Smooth muscle cell (in vitro differentiated cells): ENCODE measurements around the gene GMDS. TPM values are rescaled to one million over a fixed set of nuclear protein-coding genes. Genes with fewer than 3 reads are reported as not detected.

Experiments
- DNase-seq: peaks from one replicate; lab custom pipeline; 2025; ENCODE audit not compliant: unreplicated experiment; lab: John Stamatoyannopoulos, UW
- H2AFZ ChIP-seq: fragments of 200-600 bp; sonication (generic); 2 replicates; pipeline ENCODE4 v1.6.0; 2016; ENCODE audit warnings: antibody characterized with exemption, low read depth, mild to moderate bottlenecking
- H3F3A ChIP-seq: fragments of 200-600 bp; sonication (generic); 2 replicates; pipeline ENCODE4 v1.6.0; 2017; ENCODE audit warnings: antibody characterized with exemption, low read depth
- H3K27ac ChIP-seq: fragments of 200-600 bp; sonication (generic); 2 replicates; pipeline ENCODE4 v1.5.1; 2016; ENCODE audit warnings: low read depth, mild to moderate bottlenecking
- H3K27me3 ChIP-seq: fragments of 200-600 bp; sonication (generic); 2 replicates; pipeline ENCODE4 v1.6.1; 2016; ENCODE audit warnings: low read depth, mild to moderate bottlenecking
- H3K36me3 ChIP-seq: fragments of 200-600 bp; sonication (generic); 2 replicates; pipeline ENCODE4 v1.5.1; 2016; ENCODE audit warnings: low read depth
- H3K4me1 ChIP-seq: fragments of 200-600 bp; sonication (generic); 2 replicates; pipeline ENCODE4 v1.5.1; 2016; ENCODE audit warnings: low read depth
- H3K4me2 ChIP-seq: fragments of 200-600 bp; sonication (generic); 2 replicates; pipeline ENCODE4 v1.6.0; 2016; ENCODE audit warnings: mild to moderate bottlenecking
- H3K4me3 ChIP-seq: fragments of 200-600 bp; sonication (generic); 2 replicates; pipeline ENCODE4 v1.5.1; 2016; ENCODE audit warnings: mild to moderate bottlenecking
- H3K79me2 ChIP-seq: fragments of 200-600 bp; sonication (generic); 2 replicates; pipeline ENCODE4 v1.6.0; 2016; ENCODE audit warnings: low read depth, mild to moderate bottlenecking
- H3K9ac ChIP-seq: fragments of 200-600 bp; sonication (generic); 2 replicates; pipeline ENCODE4 v1.6.0; 2016; ENCODE audit warnings: low read depth
- H3K9me3 ChIP-seq: fragments of 200-600 bp; sonication (generic); replicated peaks from 2 replicates; pipeline ENCODE4 v1.5.1; 2016; ENCODE audit warnings: low read depth
- H4K20me1 ChIP-seq: fragments of 200-600 bp; sonication (generic); 2 replicates; pipeline ENCODE4 v1.6.0; 2016; ENCODE audit warnings: low read depth
- WGBS: methylation state at CpG from one replicate; pipeline ENCODE4 v1.1.7; 2016; ENCODE audit warnings: low lambda C conversion rate; 5-methylcytosine and 5-hydroxymethylcytosine counted together
- polyA plus RNA-seq: library from polyadenylated mRNA; unstranded; fragments of >200 nt; fragmentation: Nextera tagmentation; extraction: Ambion mirVana; gene quantifications from 2 replicates; pipeline ENCODE4 v1.2.1, GENCODE V29; 2016
- total RNA-seq: library from RNA; depleted of rRNA; stranded (reverse); fragments of >200 nt; gene quantifications from 2 replicates; pipeline ENCODE4 v1.2.3, GENCODE V29; 2014
- TF ChIP-seq, protein P1 (sequence below): fragments of 200-600 bp; sonication (generic); IDR thresholded peaks from 2 replicates; pipeline ENCODE4 v1.5.1; 2017; ENCODE audit warnings: borderline replicate concordance, mild to moderate bottlenecking, antibody characterized with exemption; ENCODE audit not compliant: insufficient read depth, poor library complexity, severe bottlenecking

GMDS gene
- total and polyA plus RNA-seq, 2 experiments from 2014 or later = 3.7 to 8.5 TPM

DNA sequence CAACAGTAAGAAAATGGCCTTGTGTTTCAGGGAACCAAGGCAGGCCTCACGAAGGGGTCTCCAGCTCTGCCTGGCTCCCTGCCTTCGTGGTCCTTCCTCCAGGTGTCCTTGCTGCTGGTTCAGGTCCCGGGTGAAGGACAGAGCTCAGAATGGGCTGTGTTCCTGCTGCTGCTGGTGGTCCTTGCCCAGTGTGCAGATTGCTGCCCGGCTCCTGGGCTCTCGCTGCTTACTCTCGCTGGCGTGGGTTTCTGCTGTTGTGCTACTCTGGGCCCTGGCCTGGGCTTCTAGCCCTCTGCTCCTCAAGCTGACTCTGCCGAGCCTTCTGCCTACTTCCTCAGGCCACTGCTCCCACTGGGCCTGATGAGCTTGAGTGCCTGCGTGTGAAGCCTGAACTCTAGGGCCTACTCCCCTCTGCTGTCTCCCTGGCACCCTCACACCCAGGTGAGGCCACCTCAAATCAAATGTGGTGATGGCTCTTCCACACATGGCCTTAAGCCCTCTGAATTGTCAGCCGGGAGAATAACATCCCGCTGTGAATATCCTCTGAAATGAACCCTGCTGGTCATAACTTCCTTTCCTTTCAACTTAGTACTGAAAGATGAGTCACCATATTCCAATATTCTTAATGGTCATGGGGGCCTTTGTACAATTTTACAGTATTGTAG, 464.1 kb downstream of the GMDS start:
- no peak overlapping the region for H3K27ac ChIP-seq
- TF ChIP-seq, protein P1, sequence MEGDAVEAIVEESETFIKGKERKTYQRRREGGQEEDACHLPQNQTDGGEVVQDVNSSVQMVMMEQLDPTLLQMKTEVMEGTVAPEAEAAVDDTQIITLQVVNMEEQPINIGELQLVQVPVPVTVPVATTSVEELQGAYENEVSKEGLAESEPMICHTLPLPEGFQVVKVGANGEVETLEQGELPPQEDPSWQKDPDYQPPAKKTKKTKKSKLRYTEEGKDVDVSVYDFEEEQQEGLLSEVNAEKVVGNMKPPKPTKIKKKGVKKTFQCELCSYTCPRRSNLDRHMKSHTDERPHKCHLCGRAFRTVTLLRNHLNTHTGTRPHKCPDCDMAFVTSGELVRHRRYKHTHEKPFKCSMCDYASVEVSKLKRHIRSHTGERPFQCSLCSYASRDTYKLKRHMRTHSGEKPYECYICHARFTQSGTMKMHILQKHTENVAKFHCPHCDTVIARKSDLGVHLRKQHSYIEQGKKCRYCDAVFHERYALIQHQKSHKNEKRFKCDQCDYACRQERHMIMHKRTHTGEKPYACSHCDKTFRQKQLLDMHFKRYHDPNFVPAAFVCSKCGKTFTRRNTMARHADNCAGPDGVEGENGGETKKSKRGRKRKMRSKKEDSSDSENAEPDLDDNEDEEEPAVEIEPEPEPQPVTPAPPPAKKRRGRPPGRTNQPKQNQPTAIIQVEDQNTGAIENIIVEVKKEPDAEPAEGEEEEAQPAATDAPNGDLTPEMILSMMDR = no peak
- WGBS = 88% methylated on average over 8 of the region's 11 CpGs
- no peak for DNase-seq
- no peak overlapping the region for H3K4me3 ChIP-seq
- H3K4me1 ChIP-seq = no peaks in the 10 kb centered on the region
- H3K79me2 ChIP-seq = no peaks in the 10 kb centered on the region
- H2AFZ ChIP-seq = no peak overlapping the region
- no peaks in the 10 kb centered on the region for H3K27me3 ChIP-seq
- no peaks in the 10 kb centered on the region for H3F3A ChIP-seq
- no peak overlapping the region for H3K9ac ChIP-seq
- no peaks in the 10 kb centered on the region for H3K36me3 ChIP-seq
- H3K4me2 ChIP-seq = no peak overlapping the region
- H4K20me1 ChIP-seq = no peaks in the 10 kb centered on the region
- H3K9me3 ChIP-seq = no peaks in the 10 kb centered on the region

DNA sequence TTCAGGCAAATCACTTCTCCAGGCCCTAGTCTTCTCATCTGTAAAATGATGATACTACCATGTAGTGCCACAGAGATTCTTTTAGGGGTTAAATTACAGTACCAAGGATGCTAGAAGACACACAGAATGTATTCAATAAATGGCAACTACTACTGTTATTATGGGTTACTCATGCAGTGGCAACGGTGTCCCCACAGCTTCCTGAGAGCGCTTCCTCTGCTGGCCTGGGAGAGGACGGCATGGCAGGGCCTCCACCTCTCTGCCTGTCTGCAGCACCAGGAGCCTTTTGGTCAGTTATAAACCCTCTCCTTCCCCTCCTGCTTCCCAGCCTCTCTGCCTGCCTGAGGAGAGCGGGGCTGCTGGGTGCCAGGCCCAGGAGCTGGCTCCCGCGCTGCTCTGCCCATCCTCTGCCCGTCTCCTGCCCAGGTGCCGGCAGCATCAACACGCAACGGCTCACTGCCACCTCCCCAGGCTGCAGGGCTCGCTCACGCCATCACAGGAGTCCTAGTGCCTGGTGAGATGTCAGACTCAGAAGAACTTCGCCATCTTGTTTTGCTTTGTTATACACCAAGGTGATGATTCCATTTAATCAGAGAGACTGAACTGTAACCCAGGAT, 465.0 kb downstream of the GMDS start:
- peaks cover 4% of the 10 kb centered on the region for H3K27me3 ChIP-seq
- no peak overlapping the region for H3K27ac ChIP-seq
- no peaks in the 10 kb centered on the region for H3F3A ChIP-seq
- no peaks in the 10 kb centered on the region for H3K79me2 ChIP-seq
- no peaks in the 10 kb centered on the region for H3K4me1 ChIP-seq
- no peaks in the 10 kb centered on the region for H3K9me3 ChIP-seq
- H3K9ac ChIP-seq = no peak overlapping the region
- H3K4me3 ChIP-seq = no peak overlapping the region
- no peak overlapping the region for H2AFZ ChIP-seq
- no peak overlapping the region for H3K4me2 ChIP-seq
- no peak for DNase-seq
- TF ChIP-seq, protein P1 = no peak
- 93% methylated on average over 13 of the region's 13 CpGs for WGBS
- no peaks in the 10 kb centered on the region for H4K20me1 ChIP-seq
- no peaks in the 10 kb centered on the region for H3K36me3 ChIP-seq

DNA sequence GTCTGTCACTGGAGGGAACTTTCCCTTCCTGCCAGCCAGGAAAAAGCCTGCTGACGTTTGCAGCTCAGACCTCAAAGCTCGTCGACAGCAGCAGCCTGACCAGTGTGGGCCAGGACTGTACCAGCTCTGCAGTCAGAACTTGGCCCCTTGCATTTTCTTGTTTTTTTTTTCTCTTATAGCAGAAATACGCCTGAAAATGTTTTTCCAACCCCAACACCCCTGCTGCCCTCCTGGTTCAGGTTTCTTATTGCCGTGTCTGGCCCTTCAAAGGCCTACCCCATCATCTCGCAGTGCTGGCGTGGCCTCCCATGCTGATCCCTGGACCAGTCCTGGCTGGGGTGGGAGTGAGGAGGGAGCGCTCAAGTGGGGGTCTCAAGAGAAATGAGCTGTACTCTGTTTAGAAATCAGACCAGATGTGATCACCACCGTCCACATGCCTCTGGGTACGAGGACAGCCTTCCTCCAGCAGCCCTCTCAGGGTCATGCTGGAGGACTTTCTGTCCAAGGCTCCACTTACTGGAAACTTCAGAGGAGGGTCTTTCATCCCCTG, 466.6 kb downstream of the GMDS start:
- H3F3A ChIP-seq = no peaks in the 10 kb centered on the region
- DNase-seq = no peak
- WGBS = 85% methylated on average over 10 of the region's 10 CpGs
- H3K36me3 ChIP-seq = no peaks in the 10 kb centered on the region
- H3K9ac ChIP-seq = no peak overlapping the region
- H3K27ac ChIP-seq = no peak overlapping the region
- no peaks in the 10 kb centered on the region for H4K20me1 ChIP-seq
- no peaks in the 10 kb centered on the region for H3K4me1 ChIP-seq
- H2AFZ ChIP-seq = no peak overlapping the region
- no peaks in the 10 kb centered on the region for H3K9me3 ChIP-seq
- no peaks in the 10 kb centered on the region for H3K79me2 ChIP-seq
- no peak overlapping the region for H3K4me2 ChIP-seq
- no peak overlapping the region for H3K4me3 ChIP-seq
- TF ChIP-seq, protein P1 = no peak
- peaks cover 8% of the 10 kb centered on the region for H3K27me3 ChIP-seq
